ENCODE results near the gene CCSER2.

DNA sequence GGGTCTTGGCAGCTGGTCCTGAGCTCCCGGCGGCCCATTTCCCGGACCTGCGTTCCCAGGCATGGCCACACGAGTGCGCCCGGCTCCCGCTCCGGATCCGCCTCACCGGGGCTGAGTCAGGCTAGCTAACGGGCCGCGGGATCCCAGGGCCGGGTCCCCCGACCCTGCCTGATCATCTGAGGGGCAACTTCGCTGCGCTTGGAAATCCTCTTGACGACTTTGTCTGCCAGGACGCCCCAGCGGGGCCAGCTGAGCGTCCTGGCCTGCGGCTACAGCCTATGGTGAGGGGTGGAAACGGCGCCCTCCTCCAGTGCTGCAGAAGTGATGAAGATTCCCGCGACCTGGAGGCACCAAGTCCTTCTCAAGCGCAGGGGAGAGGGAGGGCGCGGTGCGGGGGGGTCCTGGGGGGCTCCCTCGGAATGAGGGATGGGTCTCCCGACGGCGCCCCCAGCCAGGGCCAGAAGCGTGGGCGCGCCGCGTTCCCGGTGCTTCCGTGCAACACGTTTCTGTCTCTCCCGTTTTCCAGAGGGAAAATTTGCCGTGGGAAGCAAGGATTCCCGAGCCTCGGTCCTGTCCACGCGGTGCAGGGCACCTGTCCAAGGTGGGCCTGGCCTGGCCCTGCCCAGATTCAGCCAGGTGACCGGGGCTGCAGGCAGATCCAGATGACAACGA, 212.4 kb downstream of the CCSER2 start:
- TF ChIP-seq CTCF (IDR thresholded peaks at IDR 0.05) (no peak), RAD21 (IDR thresholded peaks at IDR 0.05; ENCODE audit: low read length) (no peak), EZH2phosphoT487 (IDR thresholded peaks at IDR 0.05; ENCODE audit: borderline replicate concordance, low read depth) (no peak), POLR2AphosphoS5 (IDR thresholded peaks at IDR 0.05; ENCODE audit: low read depth, low read length) (no peak), MXI1 (IDR thresholded peaks at IDR 0.05; ENCODE audit: low read depth, low read length) (no peak), SIN3A (IDR thresholded peaks at IDR 0.05; ENCODE audit: borderline replicate concordance, low read depth, low read length) (no peak), SMC3 (IDR thresholded peaks at IDR 0.05; ENCODE audit: low read depth, low read length) (no peak), RXRA (IDR thresholded peaks at IDR 0.05; ENCODE audit: borderline replicate concordance, low read depth) (no peak), REST (IDR thresholded peaks at IDR 0.05; ENCODE audit: low read depth, low read length) (no peak), GABPA (IDR thresholded peaks at IDR 0.05; ENCODE audit: low read depth) (no peak), FOXM1 (IDR thresholded peaks at IDR 0.05; ENCODE audit: low read depth) (no peak)

Data from SK-N-SH (cell line).